ENCODE measurements around the gene ASB8. TPM values are rescaled to one million over a fixed set of nuclear protein-coding genes. Genes with fewer than 3 reads are reported as not detected.

Gene ASB8
- total and polyA plus RNA-seq, 7 donors, result 49.3 to 477 (median 206) TPM

- 11 to 24% (median 16%) methylated on average over 2 of the region's 2 CpGs for WGBS, 3 donors
- Histone ChIP-seq H3K36me3 (ENCODE audit: insufficient read depth in 1 of 2, low read depth in 1 of 2) (no peaks in the 10 kb centered on the region), H3K27ac (peak overlapping the region; percentile 88), H3K9me3 (no peaks in the 10 kb centered on the region), H3K4me3 (peak overlapping the region; percentile 8), H3K27me3 (ENCODE audit: insufficient read depth in 3 of 3, low read length in 2 of 3) (no peaks in the 10 kb centered on the region), H3K4me1 (peaks cover 31% of the 10 kb centered on the region)
- DNase-seq, result no peak
- intact Hi-C loops (cut with DNase I), result loop anchor here (1.0 to 5.0 kb wide), 4 partner anchors 81 to 223 kb away; partner anchors contain the start of gene TMEM106C (in 1 of the 2)
- ATAC-seq, result peak; percentile 55 to 66 (median 58)
- peak; percentile 94 for TF ChIP-seq CTCF (IDR thresholded peaks at IDR 0.05)
Observed at GRCh38 chr12:48165089-48165981, 8.0 kb upstream of the ASB8 start.

GRCh38 chr12:48164451-48164850 lies 7.1 kb upstream of the ASB8 start:
- DNase-seq (no peak), ATAC-seq (peak in 2 of 4 donors; percentile 30 to 32)
- peaks cover 34% of the 10 kb centered on the region for H3K4me1 ChIP-seq
- peak overlapping the region; percentile 8 for H3K4me3 ChIP-seq
- H3K36me3 ChIP-seq (ENCODE audit: insufficient read depth in 1 of 2, low read depth in 1 of 2), result no peaks in the 10 kb centered on the region
- intact Hi-C loops (cut with DNase I), result loop anchor here in 1 of 2 donors (5.0 kb wide), 1 partner anchor 57 kb away; the partner anchor contains the start of gene SENP1
- TF ChIP-seq CTCF (IDR thresholded peaks at IDR 0.05), result no peak
- H3K9me3 ChIP-seq, result no peaks in the 10 kb centered on the region
- peak overlapping the region; percentile 88 for H3K27ac ChIP-seq
- H3K27me3 ChIP-seq (ENCODE audit: insufficient read depth in 3 of 3, low read length in 2 of 3), result no peaks in the 10 kb centered on the region
- 43 to 84% (median 48%) methylated on average over 2 of the region's 2 CpGs for WGBS, 3 donors

GRCh38 chr12:48163150-48163747 lies 5.9 kb upstream of the ASB8 start:
- peak overlapping the region; percentile 88 for H3K27ac ChIP-seq
- ATAC-seq, result peak; percentile 62 to 86 (median 80)
- no peak for TF ChIP-seq CTCF (IDR thresholded peaks at IDR 0.05)
- H3K36me3 ChIP-seq (ENCODE audit: insufficient read depth in 1 of 2, low read depth in 1 of 2), result no peaks in the 10 kb centered on the region
- intact Hi-C loops (cut with DNase I), result loop anchor here in 1 of 2 donors (5.0 kb wide), 1 partner anchor 56 kb away; the partner anchor contains the start of gene SENP1
- no peaks in the 10 kb centered on the region for H3K27me3 ChIP-seq (ENCODE audit: insufficient read depth in 3 of 3, low read length in 2 of 3)
- WGBS, 3 donors, result 18 to 31% (median 21%) methylated on average over 5 of the region's 5 CpGs
- H3K4me3 ChIP-seq, result peak overlapping the region; percentile 35
- H3K4me1 ChIP-seq, result peaks cover 41% of the 10 kb centered on the region
- no peaks in the 10 kb centered on the region for H3K9me3 ChIP-seq
- DNase-seq, result peak in 1 of 2 donors; percentile 23

- Histone ChIP-seq H3K9me3 (no peaks in the 10 kb centered on the region), H3K4me1 (peaks cover 47% of the 10 kb centered on the region), H3K27me3 (ENCODE audit: insufficient read depth in 3 of 3, low read length in 2 of 3) (no peaks in the 10 kb centered on the region), H3K27ac (peak overlapping the region; percentile 88), H3K4me3 (no peak overlapping the region), H3K36me3 (ENCODE audit: insufficient read depth in 1 of 2, low read depth in 1 of 2) (no peaks in the 10 kb centered on the region)
- intact Hi-C loops (cut with DNase I), result loop anchor here in 1 of 2 donors (5.0 kb wide), 1 partner anchor 54 kb away; the partner anchor contains the start of gene SENP1
- ATAC-seq (no peak), DNase-seq (peak in 1 of 2 donors; percentile 53)
- TF ChIP-seq CTCF (IDR thresholded peaks at IDR 0.05), result no peak
- 40 to 89% (median 58%) methylated on average over 2 of the region's 2 CpGs for WGBS, 3 donors
Observed at GRCh38 chr12:48160807-48161206, 3.5 kb upstream of the ASB8 start.
